CD1c-positive myeloid dendritic cell (primary cell): ENCODE measurements around the gene SPDYE18.
"Not testable (repeated sequence)": the region's sequence is repeated elsewhere in the genome, so short reads cannot be mapped to it uniquely, and the experiment has no call there.

ENCODE experiments used
- DNase-seq: peaks from one replicate; pipeline ENCODE4 v3.0.0-alpha.2; 2016; ENCODE audit errors: extremely low spot score

The SPDYE18 gene

GRCh38 chr7:77062557-77062956, at the start of gene SPDYE18:
Gene SPDYE18 (minus strand): TSS chr7:77062558. CDS start chr7:77060512, 2,046 bp downstream.
- not testable (repeated sequence) for DNase-seq

- DNase-seq = not testable (repeated sequence)
These were observed 46.0 kb upstream of the SPDYE18 start for GRCh38 chr7:77108362-77108761.

GRCh38 chr7:77107659-77108058, 45.3 kb upstream of the SPDYE18 start:
- not testable (repeated sequence) for DNase-seq

GRCh38 chr7:77105904-77106303, 43.5 kb upstream of the SPDYE18 start:
- not testable (repeated sequence) for DNase-seq

- DNase-seq = not testable (repeated sequence)
These were observed 40.3 kb upstream of the SPDYE18 start for GRCh38 chr7:77102671-77103070.

GRCh38 chr7:77101187-77101586, 38.8 kb upstream of the SPDYE18 start:
- not testable (repeated sequence) for DNase-seq

GRCh38 chr7:77100501-77100900, 38.1 kb upstream of the SPDYE18 start:
- not testable (repeated sequence) for DNase-seq

- not testable (repeated sequence) for DNase-seq
These were observed 29.9 kb upstream of the SPDYE18 start for GRCh38 chr7:77092301-77092700.

- not testable (repeated sequence) for DNase-seq
These were observed 19.8 kb upstream of the SPDYE18 start for GRCh38 chr7:77082192-77082591.

GRCh38 chr7:77080236-77080635, 17.9 kb upstream of the SPDYE18 start:
- DNase-seq = not testable (repeated sequence)

GRCh38 chr7:77079624-77080023, 17.3 kb upstream of the SPDYE18 start:
- not testable (repeated sequence) for DNase-seq

- not testable (repeated sequence) for DNase-seq
These were observed 16.8 kb upstream of the SPDYE18 start for GRCh38 chr7:77079112-77079511.

- DNase-seq = not testable (repeated sequence)
These were observed 14.7 kb upstream of the SPDYE18 start for GRCh38 chr7:77077060-77077459.

GRCh38 chr7:77074786-77075396, 12.5 kb upstream of the SPDYE18 start:
- DNase-seq = not testable (repeated sequence)

- DNase-seq = not testable (repeated sequence)
These were observed 8.8 kb upstream of the SPDYE18 start for GRCh38 chr7:77071108-77071507.

- DNase-seq = not testable (repeated sequence)
These were observed 3.5 kb upstream of the SPDYE18 start for GRCh38 chr7:77065869-77066268.

- DNase-seq = not testable (repeated sequence)
These were observed 1.4 kb upstream of the SPDYE18 start for GRCh38 chr7:77063732-77064131.

- not testable (repeated sequence) for DNase-seq
These were observed 30.1 kb downstream of the SPDYE18 start, which contains the start of gene SPDYE17 for GRCh38 chr7:77032261-77032660. Gene SPDYE17 (minus strand): TSS chr7:77032361. CDS start chr7:77030570, 1,791 bp downstream.

- DNase-seq = not testable (repeated sequence)
These were observed 36.0 kb downstream of the SPDYE18 start for GRCh38 chr7:77026349-77026748.

GRCh38 chr7:77010074-77010680, 52.2 kb downstream of the SPDYE18 start:
- not testable (repeated sequence) for DNase-seq

- DNase-seq = not testable (repeated sequence)
These were observed 54.4 kb downstream of the SPDYE18 start for GRCh38 chr7:77008000-77008399.

GRCh38 chr7:77006127-77007110, 55.9 kb downstream of the SPDYE18 start:
- not testable (repeated sequence) for DNase-seq
